GM23338 (cell line): Measurements from ENCODE around the gene MBL2. TPM values are rescaled to one million over a fixed set of nuclear protein-coding genes. Genes with fewer than 3 reads are reported as not detected.

Experiments used
- ATAC-seq: fragments of 200-7000 bp; cut with Tn5 transposase; 3 replicates; pipeline ENCODE4 v1.9.1; 2020
- DNase-seq: peaks from one replicate; pipeline ENCODE4 v3.0.0-alpha.2; 2015; ENCODE audit warnings: low spot score
- H2AFZ ChIP-seq: fragments of 200-600 bp; sonication (generic); 2 replicates; pipeline ENCODE4 v1.8.0; 2016; ENCODE audit warnings: antibody characterized with exemption, mild to moderate bottlenecking, moderate library complexity
- H3F3A ChIP-seq: fragments of 200-600 bp; sonication (generic); replicated peaks from 2 replicates; pipeline ENCODE4 v1.8.0; 2017; ENCODE audit warnings: antibody characterized with exemption, mixed run types, low read depth
- H3K27ac ChIP-seq: fragments of 200-600 bp; sonication (generic); 2 replicates; pipeline ENCODE4 v1.6.1; 2016; ENCODE audit warnings: low read depth
- H3K27me3 ChIP-seq: fragments of 200-600 bp; sonication (generic); 2 replicates; pipeline ENCODE4 v1.8.0; 2016; ENCODE audit warnings: mild to moderate bottlenecking, mixed run types, moderate library complexity; ENCODE audit not compliant: insufficient read depth
- H3K36me3 ChIP-seq: fragments of 200-600 bp; sonication (generic); 2 replicates; pipeline ENCODE4 v1.8.0; 2016; ENCODE audit warnings: mild to moderate bottlenecking; ENCODE audit not compliant: insufficient read depth
- H3K4me1 ChIP-seq: fragments of 200-600 bp; sonication (generic); 2 replicates; pipeline ENCODE4 v1.8.0; 2016; ENCODE audit warnings: mild to moderate bottlenecking, moderate library complexity; ENCODE audit not compliant: insufficient read depth
- H3K4me2 ChIP-seq: fragments of 200-600 bp; sonication (generic); 2 replicates; pipeline ENCODE4 v1.7.1; 2017; ENCODE audit warnings: mixed run types
- H3K4me3 ChIP-seq: fragments of 200-600 bp; sonication (generic); 2 replicates; pipeline ENCODE4 v1.6.1; 2016; ENCODE audit warnings: mixed run types
- H3K79me2 ChIP-seq: fragments of 200-600 bp; sonication (generic); replicated peaks from 2 replicates; pipeline ENCODE4 v1.8.0; 2017; ENCODE audit warnings: mild to moderate bottlenecking; ENCODE audit not compliant: insufficient read depth
- H3K9me2 ChIP-seq: fragments of 200-600 bp; sonication (generic); 2 replicates; pipeline ENCODE4 v1.8.0; 2017; ENCODE audit not compliant: insufficient read depth
- H4K20me1 ChIP-seq: fragments of 200-600 bp; sonication (generic); replicated peaks from 2 replicates; pipeline ENCODE4 v1.8.0; 2017; ENCODE audit warnings: mild to moderate bottlenecking; ENCODE audit not compliant: insufficient read depth
- H3K27ac Mint-ChIP-seq: 2 replicates; pipeline ENCODE4 v1.8.0; 2020; ENCODE audit warnings: inconsistent platforms, mild to moderate bottlenecking, moderate library complexity, mixed read lengths
- H3K27me3 Mint-ChIP-seq: 3 replicates; pipeline ENCODE4 v1.8.0; 2022; ENCODE audit warnings: low read depth, mild to moderate bottlenecking, moderate library complexity, mixed read lengths, inconsistent platforms; ENCODE audit not compliant: insufficient read depth, poor library complexity
- H3K36me3 Mint-ChIP-seq: 3 replicates; pipeline ENCODE4 v1.8.0; 2021; ENCODE audit warnings: low read depth, mild to moderate bottlenecking, inconsistent platforms, moderate library complexity, mixed read lengths
- H3K4me1 Mint-ChIP-seq: 3 replicates; pipeline ENCODE4 v1.8.0; 2020; ENCODE audit warnings: mild to moderate bottlenecking, inconsistent platforms, mixed read lengths
- H3K4me3 Mint-ChIP-seq: 3 replicates; pipeline ENCODE4 v1.8.0; 2021; ENCODE audit warnings: moderate library complexity, mild to moderate bottlenecking, inconsistent platforms, mixed read lengths
- H3K9me3 Mint-ChIP-seq: 3 replicates; pipeline ENCODE4 v1.8.0; 2020; ENCODE audit warnings: moderate library complexity, mild to moderate bottlenecking, inconsistent platforms, mixed read lengths
- CREB1 ChIP-seq: fragments of 250-450 bp; sonication (Bioruptor Pico); IDR thresholded peaks from 2 replicates; pipeline ENCODE4 v1.5.0; 2020; ENCODE audit warnings: low read depth, mild to moderate bottlenecking, moderate library complexity
- CTCF ChIP-seq, 2 experiments: fragments of 200-600 bp in 1 of 2; sonication (generic) in 1 of 2; conservative IDR thresholded peaks; 2 replicates each; pipeline versions ENCODE4 v1.5.1 to v1.6.1; 2016 to 2017; ENCODE audit warnings: antibody characterized with exemption in 2 of 2, low read depth in 2 of 2, mild to moderate bottlenecking in 2 of 2, moderate library complexity in 1 of 2
- ETS1 ChIP-seq: IDR thresholded peaks from 2 replicates; pipeline ENCODE4 v1.6.1; 2016; ENCODE audit warnings: antibody characterized with exemption
- EZH2 ChIP-seq: fragments of 200-600 bp; sonication (generic); IDR thresholded peaks from one replicate; pipeline ENCODE4 v1.8.0; 2017; ENCODE audit warnings: antibody characterized with exemption, mild to moderate bottlenecking, low read depth; ENCODE audit not compliant: unreplicated experiment
- EZH2phosphoT487 ChIP-seq: fragments of 200-600 bp; sonication (generic); IDR thresholded peaks from one replicate; pipeline ENCODE4 v1.8.1; 2018; ENCODE audit warnings: antibody characterized with exemption; ENCODE audit not compliant: unreplicated experiment
- JUNB ChIP-seq: IDR thresholded peaks from one replicate; pipeline ENCODE4 v1.6.1; 2016; ENCODE audit warnings: antibody characterized with exemption; ENCODE audit not compliant: unreplicated experiment
- NANOG ChIP-seq: IDR thresholded peaks from 2 replicates; pipeline ENCODE4 v1.6.1; 2016; ENCODE audit warnings: antibody characterized with exemption, borderline replicate concordance
- POLR2AphosphoS5 ChIP-seq: IDR thresholded peaks from 2 replicates; pipeline ENCODE4 v1.6.1; 2016; ENCODE audit warnings: antibody characterized with exemption, low read depth
- REST ChIP-seq: IDR thresholded peaks from one replicate; pipeline ENCODE4 v1.6.1; 2018; ENCODE audit warnings: antibody characterized with exemption; ENCODE audit not compliant: unreplicated experiment
- STAT1 ChIP-seq: IDR thresholded peaks from one replicate; pipeline ENCODE4 v1.6.1; 2016; ENCODE audit warnings: antibody characterized with exemption; ENCODE audit not compliant: unreplicated experiment
- ZNF114 ChIP-seq: fragments of 250-450 bp; sonication (Bioruptor Pico); IDR thresholded peaks from 2 replicates; pipeline ENCODE4 v1.5.0; 2020; ENCODE audit warnings: mild to moderate bottlenecking, moderate library complexity
- ZNF331 ChIP-seq: fragments of 250-450 bp; sonication (Bioruptor Pico); IDR thresholded peaks from 2 replicates; pipeline ENCODE4 v1.5.0; 2020; ENCODE audit warnings: low read depth, mild to moderate bottlenecking, moderate library complexity
- ZNF462 ChIP-seq: fragments of 250-450 bp; sonication (Bioruptor Pico); IDR thresholded peaks from 2 replicates; pipeline ENCODE4 v1.5.0; 2020; ENCODE audit warnings: mild to moderate bottlenecking, moderate library complexity
- polyA plus RNA-seq: library from polyadenylated mRNA; unstranded; fragments of >200 nt; fragmentation: Nextera tagmentation; extraction: Ambion mirVana; gene quantifications from 2 replicates; pipeline ENCODE4 v1.2.1, GENCODE V29; 2016
- total RNA-seq: library from RNA; depleted of rRNA; stranded (reverse); fragments of >200 nt; shearing (Covaris generic); gene quantifications from 2 replicates; pipeline ENCODE4 v1.2.3, GENCODE V29; 2014

Gene MBL2
- total and polyA plus RNA-seq, 2 experiments from 2014 or later = not detected

GRCh38 chr10:52750629-52751028 lies 22.0 kb downstream of the MBL2 start:
- Mint-ChIP-seq H3K4me1 (no peaks in the 10 kb centered on the region), H3K9me3 (peaks cover 11% of the 10 kb centered on the region; the same call in 2 of the 3 replicates), H3K36me3 (no peaks in the 10 kb centered on the region), H3K27ac (no peak overlapping the region), H3K27me3 (no peaks in the 10 kb centered on the region), H3K4me3 (no peak overlapping the region)
- H3K4me3 ChIP-seq = no peak overlapping the region
- no peak overlapping the region for H3K4me2 ChIP-seq
- H3K27me3 ChIP-seq = no peaks in the 10 kb centered on the region
- H3K9me2 ChIP-seq = peaks cover 28% of the 10 kb centered on the region
- H3K27ac ChIP-seq = no peak overlapping the region
- DNase-seq (no peak), ATAC-seq (no peak)
- H3K36me3 ChIP-seq = no peaks in the 10 kb centered on the region
- H2AFZ ChIP-seq = no peak overlapping the region
- TF ChIP-seq EZH2phosphoT487 (no peak), ETS1 (no peak), CREB1 (no peak), STAT1 (no peak), ZNF331 (no peak), REST (no peak), ZNF462 (CRISPR knock-in tag) (no peak), CTCF (conservative IDR thresholded peaks at IDR 0.05; ENCODE audit: low read depth in 2 of 2) (no peak), EZH2 (no peak), JUNB (no peak), NANOG (no peak), ZNF114 (CRISPR knock-in tag) (no peak), POLR2AphosphoS5 (no peak)
- H4K20me1 ChIP-seq = no peaks in the 10 kb centered on the region
- H3F3A ChIP-seq = no peaks in the 10 kb centered on the region
- H3K4me1 ChIP-seq = no peaks in the 10 kb centered on the region
- H3K79me2 ChIP-seq = no peaks in the 10 kb centered on the region
